Right ventricle myocardium inferior (tissue), 1 donor: ENCODE measurements around the gene PELO. TPM values are rescaled to one million over a fixed set of nuclear protein-coding genes. Genes with fewer than 3 reads are reported as not detected.

Experiments used
- ATAC-seq: fragments of 200-7000 bp; cut with Tn5 transposase; one replicate; pipeline ENCODE4 v1.9.1; 2020; ENCODE audit warnings: mild to moderate bottlenecking, moderate library complexity
- DNase-seq: peaks from one replicate; pipeline ENCODE4 v3.0.0; 2021; ENCODE audit errors: missing footprints
- intact Hi-C: fragments of 100-400 bp; cut with DNase I; formaldehyde crosslinking; loops from one replicate; pipeline ENCODE4 v1.11.0; 2022
- total RNA-seq: library from RNA; stranded (reverse); fragmentation: NEBNext Ultra II Directional; extraction: Animal tissue kit (Norgen Biotek cat#: 25700); gene quantifications from one replicate; pipeline ENCODE4 v1.2.1, GENCODE V29; 2021
- donor health status: DM: no; HTN: yes; CAD: no; lungs with severe emphysema.

PELO gene
- total RNA-seq, 1 donor from 2014 or later = 20.5 TPM

DNA sequence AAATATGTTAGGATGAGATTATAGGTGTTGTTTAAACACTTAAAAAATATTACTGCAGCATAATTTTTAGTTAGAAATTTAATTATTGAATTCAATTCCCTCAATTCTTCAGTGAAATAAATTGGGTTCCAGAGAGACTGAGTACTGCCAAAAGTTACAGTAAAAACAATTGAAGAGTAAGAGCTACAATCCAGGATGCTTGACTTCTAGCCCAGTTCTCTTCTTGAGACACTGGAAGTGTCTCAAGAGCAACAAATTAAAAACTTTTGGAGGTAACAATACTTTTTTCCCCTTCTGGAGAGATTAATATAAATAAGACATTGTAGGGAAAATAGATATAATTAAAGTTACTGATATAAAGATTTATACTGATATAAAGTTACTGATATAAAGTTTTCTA, 8.3 kb downstream of the PELO start:
- ATAC-seq (no peak), DNase-seq (no peak)
- intact Hi-C loops = loop anchor here (10.0 kb wide), 1 partner anchor 309 kb away; the partner anchor contains the start of gene MOCS2

GRCh38 chr5:52796516-52797103, 8.9 kb downstream of the PELO start:
- no peak for DNase-seq

DNA sequence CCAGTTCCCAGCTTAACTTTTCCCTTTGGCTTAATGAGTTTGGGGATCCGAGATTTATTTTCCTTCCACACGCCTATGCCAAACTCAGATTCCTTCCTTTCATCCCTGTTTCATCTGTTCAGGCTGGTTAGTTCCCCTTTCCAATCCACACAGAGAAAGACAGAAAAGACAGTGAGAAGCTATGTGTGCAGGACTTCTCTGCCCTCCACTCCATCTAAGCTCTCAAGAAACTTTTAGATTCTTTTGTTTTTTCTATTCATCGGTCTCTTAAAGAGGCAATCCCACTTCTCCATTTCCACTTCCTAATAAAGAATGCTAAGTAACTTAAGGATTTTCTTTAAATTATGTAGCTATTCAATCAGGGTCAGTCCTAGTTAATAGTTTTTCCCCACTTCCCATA, 11.2 kb downstream of the PELO start:
- ATAC-seq (no peak), DNase-seq (no peak)
- intact Hi-C loops = loop anchor here (10.0 kb wide), 1 partner anchor 306 kb away; the partner anchor contains the start of gene MOCS2

More at GRCh38 chr5:52796516-52797103, 8.9 kb downstream of the PELO start:
- no peak for ATAC-seq
- intact Hi-C loops = loop anchor here (10.0 kb wide), 1 partner anchor 308 kb away; the partner anchor contains the start of gene MOCS2

GRCh38 chr5:52799358-52799982, 11.8 kb downstream of the PELO start:
- DNase-seq (peak; percentile 61), ATAC-seq (peak; percentile 35)
- intact Hi-C loops = loop anchor here (10.0 kb wide), 1 partner anchor 305 kb away; the partner anchor contains the start of gene MOCS2

GRCh38 chr5:52799983-52800393, 12.3 kb downstream of the PELO start:
- DNase-seq (peak; percentile 96), ATAC-seq (peak; percentile 95)
- intact Hi-C loops = loop anchor here (10.0 kb wide), 1 partner anchor 305 kb away; the partner anchor contains the start of gene MOCS2

DNA sequence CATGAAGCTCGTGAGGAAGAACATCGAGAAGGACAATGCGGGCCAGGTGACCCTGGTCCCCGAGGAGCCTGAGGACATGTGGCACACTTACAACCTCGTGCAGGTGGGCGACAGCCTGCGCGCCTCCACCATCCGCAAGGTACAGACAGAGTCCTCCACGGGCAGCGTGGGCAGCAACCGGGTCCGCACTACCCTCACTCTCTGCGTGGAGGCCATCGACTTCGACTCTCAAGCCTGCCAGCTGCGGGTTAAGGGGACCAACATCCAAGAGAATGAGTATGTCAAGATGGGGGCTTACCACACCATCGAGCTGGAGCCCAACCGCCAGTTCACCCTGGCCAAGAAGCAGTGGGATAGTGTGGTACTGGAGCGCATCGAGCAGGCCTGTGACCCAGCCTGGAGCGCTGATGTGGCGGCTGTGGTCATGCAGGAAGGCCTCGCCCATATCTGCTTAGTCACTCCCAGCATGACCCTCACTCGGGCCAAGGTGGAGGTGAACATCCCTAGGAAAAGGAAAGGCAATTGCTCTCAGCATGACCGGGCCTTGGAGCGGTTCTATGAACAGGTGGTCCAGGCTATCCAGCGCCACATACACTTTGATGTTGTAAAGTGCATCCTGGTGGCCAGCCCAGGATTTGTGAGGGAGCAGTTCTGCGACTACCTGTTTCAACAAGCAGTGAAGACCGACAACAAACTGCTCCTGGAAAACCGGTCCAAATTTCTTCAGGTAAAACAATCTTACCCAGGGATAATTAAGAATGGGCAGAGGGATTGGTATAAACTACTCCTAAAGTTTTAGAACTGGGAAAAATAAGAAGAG, 12.9 kb downstream of the PELO start:
- intact Hi-C loops = no loop called here
- peak; percentile 83 for DNase-seq
- peak; percentile 75 for ATAC-seq

DNA sequence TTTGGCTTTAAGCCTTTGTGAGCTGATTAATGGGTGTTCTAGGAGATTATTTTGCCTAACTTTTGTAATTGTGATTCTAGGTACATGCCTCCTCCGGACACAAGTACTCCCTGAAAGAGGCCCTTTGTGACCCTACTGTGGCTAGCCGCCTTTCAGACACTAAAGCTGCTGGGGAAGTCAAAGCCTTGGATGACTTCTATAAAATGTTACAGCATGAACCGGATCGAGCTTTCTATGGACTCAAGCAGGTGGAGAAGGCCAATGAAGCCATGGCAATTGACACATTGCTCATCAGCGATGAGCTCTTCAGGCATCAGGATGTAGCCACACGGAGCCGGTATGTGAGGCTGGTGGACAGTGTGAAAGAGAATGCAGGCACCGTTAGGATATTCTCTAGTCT, 13.6 kb downstream of the PELO start:
- ATAC-seq (no peak), DNase-seq (no peak)
- intact Hi-C loops = no loop called here

- ATAC-seq = no peak
- no peak for DNase-seq
- intact Hi-C loops = no loop called here
Measured at GRCh38 chr5:52802272-52802973, 14.7 kb downstream of the PELO start.

GRCh38 chr5:52802974-52803336, 15.2 kb downstream of the PELO start:
- DNase-seq = no peak
- no peak for ATAC-seq
- intact Hi-C loops = no loop called here

- intact Hi-C loops = no loop called here
- ATAC-seq (no peak), DNase-seq (no peak)
Measured at GRCh38 chr5:52804387-52804791, 16.7 kb downstream of the PELO start.

- intact Hi-C loops = no loop called here
- ATAC-seq (no peak), DNase-seq (no peak)
Measured at GRCh38 chr5:52804981-52805380, 17.3 kb downstream of the PELO start.

DNA sequence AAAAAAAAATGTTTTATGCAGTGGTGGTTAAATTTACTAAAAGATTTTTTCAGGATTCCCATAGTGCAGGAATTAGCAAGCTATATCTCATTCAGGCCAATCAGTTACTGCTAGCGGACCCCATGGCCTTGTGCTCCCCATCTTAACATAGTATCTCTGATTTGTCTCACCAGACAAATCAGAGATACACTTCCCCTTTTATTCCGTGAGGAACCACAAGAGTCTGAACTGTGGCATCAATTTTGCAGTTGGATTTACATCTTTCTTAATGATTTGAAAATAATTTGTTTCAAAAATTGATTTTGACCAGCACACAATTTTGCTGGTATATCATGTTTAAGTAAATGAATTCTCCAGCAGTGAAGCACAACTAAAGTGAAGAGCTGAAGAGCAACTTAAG, 17.9 kb downstream of the PELO start:
- intact Hi-C loops = no loop called here
- DNase-seq (no peak), ATAC-seq (no peak)

DNA sequence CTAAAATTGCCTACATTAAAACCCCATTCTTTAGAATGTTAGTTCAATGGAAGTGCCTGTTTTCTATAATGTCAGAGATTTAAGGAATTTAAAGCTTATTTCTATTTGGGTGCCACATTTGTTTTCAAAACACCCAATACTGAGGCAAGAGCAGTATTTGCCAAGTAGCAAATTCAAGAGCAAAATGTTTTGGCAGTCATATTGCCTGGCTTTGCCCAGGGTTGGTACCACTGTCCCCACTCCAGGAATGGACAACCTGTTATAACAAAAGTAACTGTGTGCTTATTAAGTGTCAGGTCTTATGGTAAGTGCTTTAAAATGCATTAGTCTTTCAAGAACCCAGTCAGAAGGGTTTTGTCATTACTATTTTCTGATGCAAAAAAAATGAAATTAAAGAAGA, 19.3 kb downstream of the PELO start:
- ATAC-seq (no peak), DNase-seq (no peak)
- intact Hi-C loops = no loop called here

DNA sequence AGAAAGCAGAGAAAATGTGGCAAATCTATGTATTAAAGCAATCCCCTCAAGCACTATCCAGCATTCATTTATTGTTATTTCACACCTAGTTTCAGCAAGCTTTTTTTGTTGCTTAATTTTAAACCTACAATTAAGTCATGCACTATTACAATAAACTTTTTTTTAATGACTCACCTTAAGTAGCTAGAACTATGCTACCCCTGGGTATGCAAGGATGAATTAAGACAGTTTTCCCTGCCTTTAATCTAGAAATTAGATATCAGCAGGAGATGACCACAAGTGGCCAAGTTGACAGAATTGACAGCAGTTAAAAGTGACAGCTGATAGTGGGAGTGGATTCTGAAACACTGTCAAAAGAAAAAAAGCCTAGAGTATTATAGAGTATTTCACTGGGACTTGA, 20.0 kb downstream of the PELO start:
- DNase-seq = no peak
- intact Hi-C loops = no loop called here
- no peak for ATAC-seq

DNA sequence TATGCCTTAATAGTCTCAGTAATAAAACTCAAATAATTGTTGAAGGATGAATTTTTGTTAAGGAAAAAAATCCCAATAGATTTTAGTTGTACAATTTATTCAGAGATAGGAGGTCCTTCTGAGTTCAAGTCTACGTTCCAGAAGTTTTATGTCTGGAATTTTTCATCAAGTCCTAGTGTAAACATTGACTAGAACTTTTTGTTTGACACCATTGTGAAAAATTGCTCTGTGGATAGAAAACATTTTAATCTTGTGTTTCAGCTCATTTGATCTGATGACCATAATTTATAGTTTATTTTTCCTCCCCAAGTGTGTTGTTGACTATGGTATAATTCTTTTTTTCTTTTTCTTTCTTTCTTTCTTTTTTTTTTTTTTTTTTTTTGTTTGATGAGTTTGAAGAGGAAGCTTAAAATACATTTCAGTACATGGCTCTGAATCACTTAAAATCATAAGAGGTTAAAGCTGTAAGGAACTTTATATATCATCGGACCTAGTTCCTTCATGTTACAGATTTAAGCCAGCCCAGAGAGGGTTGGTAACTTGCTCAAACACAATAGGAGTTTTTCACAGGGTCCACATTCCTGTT, 20.7 kb downstream of the PELO start:
- intact Hi-C loops = no loop called here
- DNase-seq = no peak
- ATAC-seq = no peak

GRCh38 chr5:52809884-52810283, 22.2 kb downstream of the PELO start:
- intact Hi-C loops = no loop called here
- ATAC-seq (no peak), DNase-seq (no peak)

DNA sequence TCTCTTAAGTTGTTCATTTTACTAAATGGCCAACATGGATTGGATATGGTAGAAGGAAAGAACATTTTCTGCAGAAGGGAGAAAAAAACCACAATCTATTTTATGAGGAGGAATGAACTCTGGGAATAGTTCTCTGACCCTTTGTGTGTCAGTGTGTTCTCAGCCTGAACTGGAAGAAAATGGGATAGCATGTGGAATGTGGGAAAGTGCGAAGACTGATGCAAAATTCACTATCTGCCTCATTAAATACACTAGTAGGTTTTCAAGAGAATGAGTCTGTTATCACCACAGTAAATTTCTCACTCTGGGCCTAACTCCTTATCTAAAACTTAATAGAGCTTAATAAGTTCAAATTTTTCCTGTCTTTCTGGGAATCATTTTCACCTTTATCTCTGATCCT, 22.7 kb downstream of the PELO start:
- DNase-seq = no peak
- ATAC-seq = no peak
- intact Hi-C loops = no loop called here

- no peak for ATAC-seq
- no peak for DNase-seq
- intact Hi-C loops = no loop called here
Measured at GRCh38 chr5:52811067-52811749, 23.5 kb downstream of the PELO start.
